CD4-positive, alpha-beta T cell treated with Interferon gamma for 1 hour (primary cell): ENCODE results near the gene RASIP1.
A peak's percentile ranks its signal among the peaks of the same experiment; 100 is the strongest.
"Not testable (repeated sequence)": the region's sequence is repeated elsewhere in the genome, so short reads cannot be mapped to it uniquely, and the experiment has no call there.

Source experiments
- DNase-seq: peaks from one replicate; pipeline ENCODE4 v3.0.0-alpha.2; 2020

The RASIP1 gene

GRCh38 chr19:48726556-48726955, 13.9 kb downstream of the RASIP1 start:
- DNase-seq: peak; percentile 68

- DNase-seq: peak; percentile 51
These were observed 15.3 kb downstream of the RASIP1 start for GRCh38 chr19:48724796-48725753.

GRCh38 chr19:48722196-48722708, 18.2 kb downstream of the RASIP1 start:
- no peak for DNase-seq

- peak; percentile 95 for DNase-seq
These were observed 19.7 kb downstream of the RASIP1 start for GRCh38 chr19:48720613-48721296.

GRCh38 chr19:48720251-48720612, 20.2 kb downstream of the RASIP1 start:
- no peak for DNase-seq

GRCh38 chr19:48719263-48720171, 20.9 kb downstream of the RASIP1 start, which contains the start of gene MAMSTR:
Gene MAMSTR (minus strand): TSS chr19:48719725. CDS start chr19:48719031, 694 bp downstream.
- no peak for DNase-seq

- no peak for DNase-seq
These were observed 21.6 kb downstream of the RASIP1 start for GRCh38 chr19:48718711-48719231.

- DNase-seq: not testable (repeated sequence)
These were observed 22.3 kb downstream of the RASIP1 start for GRCh38 chr19:48718106-48718505.

- no peak for DNase-seq
These were observed 23.7 kb downstream of the RASIP1 start for GRCh38 chr19:48716562-48717291.

GRCh38 chr19:48715681-48716171, 24.7 kb downstream of the RASIP1 start:
- DNase-seq: no peak

GRCh38 chr19:48714759-48715675, 25.4 kb downstream of the RASIP1 start:
- no peak for DNase-seq

GRCh38 chr19:48713864-48714755, 26.3 kb downstream of the RASIP1 start:
- peak; percentile 98 for DNase-seq

- DNase-seq: no peak
These were observed 27.2 kb downstream of the RASIP1 start for GRCh38 chr19:48713041-48713863.

GRCh38 chr19:48711106-48711662, 29.2 kb downstream of the RASIP1 start:
- DNase-seq: no peak

GRCh38 chr19:48708471-48708870, 31.9 kb downstream of the RASIP1 start:
- no peak for DNase-seq

- DNase-seq: no peak
These were observed 35.0 kb downstream of the RASIP1 start for GRCh38 chr19:48705431-48705830.

- no peak for DNase-seq
These were observed 37.1 kb downstream of the RASIP1 start for GRCh38 chr19:48703316-48703715.

GRCh38 chr19:48702701-48703100, 37.7 kb downstream of the RASIP1 start:
- DNase-seq: no peak
